Neural cell (in vitro differentiated cells): ENCODE data around the gene VWF. TPM values are rescaled to one million over a fixed set of nuclear protein-coding genes. Genes with fewer than 3 reads are reported as not detected.

ENCODE experiments used
- H2AFZ ChIP-seq: fragments of 200-600, 300-800 bp; sonication (generic), shearing (Covaris generic); 2 replicates; pipeline ENCODE4 v1.6.0; 2014; ENCODE audit warnings: low read depth, mild to moderate bottlenecking, antibody characterized with exemption, low read length, moderate library complexity
- H3F3A ChIP-seq: fragments of 200-600 bp; shearing (Covaris generic); 2 replicates; pipeline ENCODE4 v1.6.1; 2016; ENCODE audit warnings: mild to moderate bottlenecking, moderate library complexity, mixed read lengths, antibody characterized with exemption, low read length; ENCODE audit not compliant: insufficient read depth, poor library complexity, severe bottlenecking
- H3K27ac ChIP-seq: fragments of 200-600, 300-800 bp; sonication (generic), shearing (Covaris generic); 2 replicates; pipeline ENCODE4 v1.5.1; 2014; ENCODE audit warnings: mild to moderate bottlenecking, low read length, moderate library complexity
- H3K27me3 ChIP-seq: fragments of 300-800, 200-600 bp; sonication (generic), shearing (Covaris generic); 2 replicates; pipeline ENCODE4 v1.6.0; 2014; ENCODE audit warnings: mild to moderate bottlenecking, low read depth, low read length, moderate library complexity; ENCODE audit not compliant: insufficient read depth
- H3K36me3 ChIP-seq: fragments of 300-800, 200-600 bp; sonication (generic), shearing (Covaris generic); 2 replicates; pipeline ENCODE4 v1.5.1; 2014; ENCODE audit warnings: mild to moderate bottlenecking, antibody characterized with exemption, low read length, moderate library complexity; ENCODE audit not compliant: insufficient read depth
- H3K4me2 ChIP-seq: fragments of 300-800, 200-600 bp; sonication (generic), shearing (Covaris generic); 2 replicates; pipeline ENCODE4 v1.6.0; 2014; ENCODE audit warnings: mild to moderate bottlenecking, low read length
- H3K4me3 ChIP-seq: fragments of 300-800, 200-600 bp; sonication (generic), shearing (Covaris generic); 2 replicates; pipeline ENCODE4 v1.5.1; 2014; ENCODE audit warnings: mild to moderate bottlenecking, low read length, moderate library complexity
- H3K79me2 ChIP-seq: fragments of 200-600 bp; shearing (Covaris generic); replicated peaks from 2 replicates; pipeline ENCODE4 v1.6.0; 2014; ENCODE audit warnings: mild to moderate bottlenecking, low read length, moderate library complexity; ENCODE audit not compliant: insufficient read depth
- H3K9ac ChIP-seq: fragments of 300-800, 200-600 bp; sonication (generic), shearing (Covaris generic); 2 replicates; pipeline ENCODE4 v1.6.1; 2016; ENCODE audit warnings: mild to moderate bottlenecking, low read length, mixed read lengths
- H3K9me2 ChIP-seq: fragments of 200-600 bp; shearing (Covaris generic); 2 replicates; pipeline ENCODE4 v1.6.1; 2016; ENCODE audit warnings: mild to moderate bottlenecking, low read length, mixed read lengths; ENCODE audit not compliant: insufficient read depth
- H3K9me3 ChIP-seq: fragments of 200-600, 300-800 bp; sonication (generic), shearing (Covaris generic); 2 replicates; pipeline ENCODE4 v1.6.1; 2016; ENCODE audit warnings: mild to moderate bottlenecking, mixed run types, low read length, moderate library complexity, mixed read lengths
- H4K20me1 ChIP-seq: fragments of 200-600 bp; shearing (Covaris generic); 2 replicates; pipeline ENCODE4 v1.6.1; 2016; ENCODE audit warnings: mild to moderate bottlenecking, mixed run types; ENCODE audit not compliant: insufficient read depth
- EP300 ChIP-seq: fragments of 450-650 bp; conservative IDR thresholded peaks from 2 replicates; pipeline ENCODE4 v1.6.1; 2014; ENCODE audit warnings: antibody characterized with exemption, mild to moderate bottlenecking, moderate library complexity; ENCODE audit not compliant: poor library complexity, severe bottlenecking
- EZH2 ChIP-seq: fragments of 200-600, 300-800 bp; shearing (Covaris generic), sonication (generic); IDR thresholded peaks from 2 replicates; pipeline ENCODE4 v1.6.1; 2014; ENCODE audit warnings: antibody characterized with exemption, low read length, borderline replicate concordance, mild to moderate bottlenecking; ENCODE audit not compliant: insufficient read depth, poor library complexity, severe bottlenecking
- MXI1 ChIP-seq: fragments of 450-650 bp; conservative IDR thresholded peaks from 2 replicates; pipeline ENCODE4 v1.6.1; 2014; ENCODE audit warnings: antibody characterized with exemption, mild to moderate bottlenecking; ENCODE audit not compliant: poor library complexity, severe bottlenecking
- POLR2AphosphoS5 ChIP-seq: IDR thresholded peaks from 2 replicates; pipeline ENCODE4 v1.6.1; 2012
- RAD21 ChIP-seq: fragments of 450-650 bp; conservative IDR thresholded peaks from 2 replicates; pipeline ENCODE4 v1.6.1; 2014; ENCODE audit warnings: antibody characterized with exemption, mild to moderate bottlenecking, moderate library complexity
- SMC3 ChIP-seq: fragments of 450-650 bp; conservative IDR thresholded peaks from 2 replicates; pipeline ENCODE4 v1.6.1; 2014; ENCODE audit warnings: antibody characterized with exemption, mild to moderate bottlenecking, moderate library complexity; ENCODE audit not compliant: poor library complexity
- TAF1 ChIP-seq: IDR thresholded peaks from 2 replicates; pipeline ENCODE4 v1.6.1; 2012; ENCODE audit warnings: low read depth
- polyA plus RNA-seq: library from polyadenylated mRNA; depleted of rRNA; stranded (reverse); fragments of >200 nt; gene quantifications from 2 replicates; pipeline ENCODE4 v1.2.3, GENCODE V29; 2014
- TF ChIP-seq, protein P1 (sequence below): IDR thresholded peaks from 2 replicates; pipeline ENCODE4 v1.6.1; 2012; ENCODE audit warnings: borderline replicate concordance
- TF ChIP-seq, protein P2 (sequence below): fragments of 450-650 bp; IDR thresholded peaks from 2 replicates; pipeline ENCODE4 v1.5.1; 2014; ENCODE audit warnings: antibody characterized with exemption, mild to moderate bottlenecking, moderate library complexity; ENCODE audit not compliant: poor library complexity, severe bottlenecking

Gene VWF
- polyA plus RNA-seq, 1 donor from 2014 or later = not detected

GRCh38 chr12:5912437-5913334 is 211.8 kb downstream of the VWF start:
- Histone ChIP-seq H3K27ac (no peak overlapping the region), H3K36me3 (no peaks in the 10 kb centered on the region), H3K27me3 (no peaks in the 10 kb centered on the region), H3K79me2 (no peaks in the 10 kb centered on the region), H3K9ac (no peak overlapping the region), H2AFZ (no peak overlapping the region), H3K4me2 (no peak overlapping the region), H3K9me3 (no peaks in the 10 kb centered on the region), H3K9me2 (no peaks in the 10 kb centered on the region), H4K20me1 (no peaks in the 10 kb centered on the region), H3F3A (no peaks in the 10 kb centered on the region), H3K4me3 (no peak overlapping the region)
- no peak for TF ChIP-seq TAF1

- Histone ChIP-seq H3K4me3 (no peak overlapping the region), H3K4me2 (no peak overlapping the region), H3K36me3 (no peaks in the 10 kb centered on the region), H3K9me3 (no peaks in the 10 kb centered on the region), H2AFZ (no peak overlapping the region), H3K79me2 (no peaks in the 10 kb centered on the region), H4K20me1 (no peaks in the 10 kb centered on the region), H3K27me3 (no peaks in the 10 kb centered on the region), H3K27ac (no peak overlapping the region), H3K9me2 (no peaks in the 10 kb centered on the region), H3K9ac (no peak overlapping the region), H3F3A (no peaks in the 10 kb centered on the region)
- TF ChIP-seq RAD21 = no peak
- TF ChIP-seq SMC3 = no peak
- TF ChIP-seq, protein P1, sequence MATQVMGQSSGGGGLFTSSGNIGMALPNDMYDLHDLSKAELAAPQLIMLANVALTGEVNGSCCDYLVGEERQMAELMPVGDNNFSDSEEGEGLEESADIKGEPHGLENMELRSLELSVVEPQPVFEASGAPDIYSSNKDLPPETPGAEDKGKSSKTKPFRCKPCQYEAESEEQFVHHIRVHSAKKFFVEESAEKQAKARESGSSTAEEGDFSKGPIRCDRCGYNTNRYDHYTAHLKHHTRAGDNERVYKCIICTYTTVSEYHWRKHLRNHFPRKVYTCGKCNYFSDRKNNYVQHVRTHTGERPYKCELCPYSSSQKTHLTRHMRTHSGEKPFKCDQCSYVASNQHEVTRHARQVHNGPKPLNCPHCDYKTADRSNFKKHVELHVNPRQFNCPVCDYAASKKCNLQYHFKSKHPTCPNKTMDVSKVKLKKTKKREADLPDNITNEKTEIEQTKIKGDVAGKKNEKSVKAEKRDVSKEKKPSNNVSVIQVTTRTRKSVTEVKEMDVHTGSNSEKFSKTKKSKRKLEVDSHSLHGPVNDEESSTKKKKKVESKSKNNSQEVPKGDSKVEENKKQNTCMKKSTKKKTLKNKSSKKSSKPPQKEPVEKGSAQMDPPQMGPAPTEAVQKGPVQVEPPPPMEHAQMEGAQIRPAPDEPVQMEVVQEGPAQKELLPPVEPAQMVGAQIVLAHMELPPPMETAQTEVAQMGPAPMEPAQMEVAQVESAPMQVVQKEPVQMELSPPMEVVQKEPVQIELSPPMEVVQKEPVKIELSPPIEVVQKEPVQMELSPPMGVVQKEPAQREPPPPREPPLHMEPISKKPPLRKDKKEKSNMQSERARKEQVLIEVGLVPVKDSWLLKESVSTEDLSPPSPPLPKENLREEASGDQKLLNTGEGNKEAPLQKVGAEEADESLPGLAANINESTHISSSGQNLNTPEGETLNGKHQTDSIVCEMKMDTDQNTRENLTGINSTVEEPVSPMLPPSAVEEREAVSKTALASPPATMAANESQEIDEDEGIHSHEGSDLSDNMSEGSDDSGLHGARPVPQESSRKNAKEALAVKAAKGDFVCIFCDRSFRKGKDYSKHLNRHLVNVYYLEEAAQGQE = no peak
- no peak for TF ChIP-seq EZH2
- TF ChIP-seq TAF1 = no peak
- TF ChIP-seq MXI1 = no peak
- no peak for TF ChIP-seq EP300
- TF ChIP-seq, protein P2, sequence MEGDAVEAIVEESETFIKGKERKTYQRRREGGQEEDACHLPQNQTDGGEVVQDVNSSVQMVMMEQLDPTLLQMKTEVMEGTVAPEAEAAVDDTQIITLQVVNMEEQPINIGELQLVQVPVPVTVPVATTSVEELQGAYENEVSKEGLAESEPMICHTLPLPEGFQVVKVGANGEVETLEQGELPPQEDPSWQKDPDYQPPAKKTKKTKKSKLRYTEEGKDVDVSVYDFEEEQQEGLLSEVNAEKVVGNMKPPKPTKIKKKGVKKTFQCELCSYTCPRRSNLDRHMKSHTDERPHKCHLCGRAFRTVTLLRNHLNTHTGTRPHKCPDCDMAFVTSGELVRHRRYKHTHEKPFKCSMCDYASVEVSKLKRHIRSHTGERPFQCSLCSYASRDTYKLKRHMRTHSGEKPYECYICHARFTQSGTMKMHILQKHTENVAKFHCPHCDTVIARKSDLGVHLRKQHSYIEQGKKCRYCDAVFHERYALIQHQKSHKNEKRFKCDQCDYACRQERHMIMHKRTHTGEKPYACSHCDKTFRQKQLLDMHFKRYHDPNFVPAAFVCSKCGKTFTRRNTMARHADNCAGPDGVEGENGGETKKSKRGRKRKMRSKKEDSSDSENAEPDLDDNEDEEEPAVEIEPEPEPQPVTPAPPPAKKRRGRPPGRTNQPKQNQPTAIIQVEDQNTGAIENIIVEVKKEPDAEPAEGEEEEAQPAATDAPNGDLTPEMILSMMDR = no peak
- TF ChIP-seq POLR2AphosphoS5 = no peak
These were observed 212.5 kb downstream of the VWF start for GRCh38 chr12:5912011-5912410.
